Upper lobe of right lung (tissue), 1 donor: Measurements from ENCODE around the gene NUDT3. TPM values are rescaled to one million over a fixed set of nuclear protein-coding genes. Genes with fewer than 3 reads are reported as not detected.

Experiments used
- ATAC-seq: fragments of 200-7000 bp; cut with Tn5 transposase; one replicate; pipeline ENCODE4 v1.9.1; 2020; ENCODE audit warnings: mild to moderate bottlenecking, moderate library complexity
- DNase-seq: peaks from one replicate; pipeline ENCODE4 v3.0.0-alpha.2; 2020
- H3K27ac ChIP-seq: fragments of 200-600 bp; one replicate; pipeline ENCODE4 v1.8.0; 2022
- H3K27me3 ChIP-seq: fragments of 200-600 bp; one replicate; pipeline ENCODE4 v1.8.0; 2022; ENCODE audit warnings: mild to moderate bottlenecking
- H3K36me3 ChIP-seq: fragments of 200-600 bp; one replicate; pipeline ENCODE4 v1.8.0; 2022
- H3K4me1 ChIP-seq: fragments of 200-600 bp; one replicate; pipeline ENCODE4 v1.8.0; 2022
- H3K4me3 ChIP-seq: fragments of 200-600 bp; one replicate; pipeline ENCODE4 v1.8.0; 2022; ENCODE audit warnings: mild to moderate bottlenecking
- H3K9me3 ChIP-seq: fragments of 200-600 bp; one replicate; pipeline ENCODE4 v1.8.0; 2022
- intact Hi-C: fragments of 100-400 bp; cut with DNase I; formaldehyde crosslinking; loops from one replicate; pipeline ENCODE4 v1.11.0; 2022
- microRNA-seq: library from miRNA; unstranded; fragments of <30 nt; microRNA quantifications from one replicate; pipeline ENCODE4 v1.2.0, GENCODE V29; 2020; ENCODE audit warnings: borderline microRNAs expressed
- total RNA-seq: library from RNA; stranded (reverse); fragmentation: NEBNext Ultra II Directional; extraction: Animal tissue kit (Norgen Biotek cat#: 25700); gene quantifications from one replicate; pipeline ENCODE4 v1.2.1, GENCODE V29; 2021
- TF ChIP-seq, protein P1 (sequence below): fragments of 200-600 bp; IDR thresholded peaks from one replicate; pipeline ENCODE4 v1.8.0; 2022; ENCODE audit warnings: antibody characterized with exemption
- donor health status: DM: no; HTN: yes; CAD: no; lungs with severe emphysema.

NUDT3 gene
- total RNA-seq, 1 donor from 2014 or later = 29.1 TPM

DNA sequence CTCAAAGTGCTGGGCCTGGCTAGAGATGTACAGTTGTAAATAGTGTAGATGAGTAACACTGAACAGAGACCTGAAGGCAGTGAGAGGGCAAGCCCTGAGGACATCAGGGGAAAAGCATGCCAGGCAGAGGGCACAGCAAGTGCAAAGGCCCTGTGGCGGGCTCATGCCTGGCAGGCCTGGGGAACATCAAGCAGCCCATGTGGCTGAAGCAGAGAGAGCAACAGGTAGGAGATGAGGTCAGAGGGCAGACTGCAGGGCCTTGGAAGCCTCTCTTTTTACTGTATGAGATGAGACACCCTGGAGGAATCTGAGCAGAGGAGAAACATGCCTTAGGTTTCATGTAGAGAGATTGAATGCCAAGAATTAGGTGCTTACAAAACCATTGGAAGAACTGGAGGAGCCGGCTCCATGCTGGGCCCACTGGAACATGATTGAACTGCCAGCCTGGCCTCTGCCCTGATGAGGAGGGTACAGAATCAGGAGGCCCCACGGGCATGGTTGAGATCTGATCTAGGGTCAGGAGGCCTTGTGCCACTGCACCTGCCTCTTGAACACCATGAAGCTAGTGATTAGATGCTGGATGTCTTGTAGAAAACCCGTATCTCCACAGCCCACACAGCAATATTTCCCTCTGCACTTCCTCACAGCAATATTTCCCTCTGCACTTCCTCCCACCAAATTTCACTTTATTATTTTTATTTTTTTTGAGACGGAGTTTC, 161.7 kb downstream of the NUDT3 start:
- intact Hi-C loops = no loop called here
- TF ChIP-seq, protein P1, sequence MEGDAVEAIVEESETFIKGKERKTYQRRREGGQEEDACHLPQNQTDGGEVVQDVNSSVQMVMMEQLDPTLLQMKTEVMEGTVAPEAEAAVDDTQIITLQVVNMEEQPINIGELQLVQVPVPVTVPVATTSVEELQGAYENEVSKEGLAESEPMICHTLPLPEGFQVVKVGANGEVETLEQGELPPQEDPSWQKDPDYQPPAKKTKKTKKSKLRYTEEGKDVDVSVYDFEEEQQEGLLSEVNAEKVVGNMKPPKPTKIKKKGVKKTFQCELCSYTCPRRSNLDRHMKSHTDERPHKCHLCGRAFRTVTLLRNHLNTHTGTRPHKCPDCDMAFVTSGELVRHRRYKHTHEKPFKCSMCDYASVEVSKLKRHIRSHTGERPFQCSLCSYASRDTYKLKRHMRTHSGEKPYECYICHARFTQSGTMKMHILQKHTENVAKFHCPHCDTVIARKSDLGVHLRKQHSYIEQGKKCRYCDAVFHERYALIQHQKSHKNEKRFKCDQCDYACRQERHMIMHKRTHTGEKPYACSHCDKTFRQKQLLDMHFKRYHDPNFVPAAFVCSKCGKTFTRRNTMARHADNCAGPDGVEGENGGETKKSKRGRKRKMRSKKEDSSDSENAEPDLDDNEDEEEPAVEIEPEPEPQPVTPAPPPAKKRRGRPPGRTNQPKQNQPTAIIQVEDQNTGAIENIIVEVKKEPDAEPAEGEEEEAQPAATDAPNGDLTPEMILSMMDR = no peak
- Histone ChIP-seq H3K36me3 (no peaks in the 10 kb centered on the region), H3K4me3 (no peak overlapping the region), H3K27ac (no peak overlapping the region), H3K27me3 (no peaks in the 10 kb centered on the region), H3K9me3 (no peaks in the 10 kb centered on the region), H3K4me1 (peaks cover 3% of the 10 kb centered on the region)
- DNase-seq (no peak), ATAC-seq (no peak)

GRCh38 chr6:34229877-34230276, 162.6 kb downstream of the NUDT3 start:
- intact Hi-C loops = no loop called here
- no peaks in the 10 kb centered on the region for H3K4me1 ChIP-seq
- H3K36me3 ChIP-seq = no peaks in the 10 kb centered on the region
- TF ChIP-seq, protein P1 = no peak
- H3K27me3 ChIP-seq = no peaks in the 10 kb centered on the region
- ATAC-seq (no peak), DNase-seq (no peak)
- no peaks in the 10 kb centered on the region for H3K9me3 ChIP-seq
- H3K4me3 ChIP-seq = no peak overlapping the region
- H3K27ac ChIP-seq = no peak overlapping the region

Small RNA genes lying within 50 kb of the gene (microRNA-seq; reads per million reads assigned to microRNA genes)
- not detected for gene MIR6835

Other genes starting within 250 kb of the NUDT3 start
- 0.29 TPM for gene GRM4, start 246.6 kb downstream of the NUDT3 start, total RNA-seq
- gene HMGA1, start 155.8 kb downstream of the NUDT3 start, total RNA-seq = 54.7 TPM
- gene SMIM29, start 143.7 kb downstream of the NUDT3 start, total RNA-seq = 32.6 TPM
- 875 TPM for gene RPS10, start 33.4 kb upstream of the NUDT3 start, total RNA-seq
- gene PACSIN1, start 73.4 kb upstream of the NUDT3 start, total RNA-seq = not detected
- 1.3 TPM for gene SPDEF, start 163.7 kb upstream of the NUDT3 start, total RNA-seq